Effector memory CD4-positive, alpha-beta T cell (primary cell): Measurements from ENCODE around the gene FAM174A.
A peak's percentile ranks its signal among the peaks of the same experiment; 100 is the strongest.

Experiments used
- DNase-seq, 3 donors: peaks; one replicate each; pipeline ENCODE4 v3.0.0-alpha.2; 2020
- H3K27ac ChIP-seq: 2 replicates; pipeline ENCODE4 v1.7.0; 2013; ENCODE audit warnings: mild to moderate bottlenecking, low read length, moderate library complexity; ENCODE audit not compliant: insufficient read depth, poor library complexity, severe bottlenecking
- H3K27me3 ChIP-seq: replicated peaks from 2 replicates; pipeline ENCODE4 v1.7.0; 2013; ENCODE audit warnings: mild to moderate bottlenecking, low read length; ENCODE audit not compliant: insufficient read depth, control insufficient read depth, poor library complexity, severe bottlenecking
- H3K36me3 ChIP-seq: 2 replicates; pipeline ENCODE4 v1.7.0; 2013; ENCODE audit warnings: mild to moderate bottlenecking, low read length, moderate library complexity; ENCODE audit not compliant: control insufficient read depth, insufficient read depth
- H3K4me1 ChIP-seq: 2 replicates; pipeline ENCODE4 v1.7.0; 2013; ENCODE audit warnings: low read length, mild to moderate bottlenecking; ENCODE audit not compliant: control insufficient read depth, insufficient read depth, poor library complexity, severe bottlenecking
- H3K4me3 ChIP-seq: 2 replicates; pipeline ENCODE4 v1.7.0; 2013; ENCODE audit warnings: low read length, low read depth, mild to moderate bottlenecking; ENCODE audit not compliant: insufficient read depth, poor library complexity, severe bottlenecking
- H3K9me3 ChIP-seq: 2 replicates; pipeline ENCODE4 v1.7.0; 2013; ENCODE audit warnings: mild to moderate bottlenecking, low read length, moderate library complexity; ENCODE audit not compliant: control insufficient read depth
- total RNA-seq, 3 donors: gene quantifications; one replicate each; lab custom pipeline; 2026; lab: John Stamatoyannopoulos, UW

FAM174A gene
- total RNA-seq: 3.8 to 6.4 (median 4.1) reads per million in 3 donors

GRCh38 chr5:100535060-100536005, at the start of gene FAM174A:
TSS of gene FAM174A (plus strand) at chr5:100535374. CDS start at chr5:100535531, 157 bp downstream.
- peak within 1 kb of the TSS; percentile 83 for H3K4me3 ChIP-seq
- DNase-seq: peak; percentile 87 to 94 (median 88)
- peak within 1 kb of the TSS; percentile 81 for H3K27ac ChIP-seq
- H3K27me3 ChIP-seq: no peaks in the 10 kb centered on the region
- peaks cover 7% of the 10 kb centered on the region for H3K4me1 ChIP-seq
- no peaks in the 10 kb centered on the region for H3K36me3 ChIP-seq
- peaks cover 9% of the 10 kb centered on the region for H3K9me3 ChIP-seq

GRCh38 chr5:100493996-100494395, 41.2 kb upstream of the FAM174A start:
- Histone ChIP-seq H3K4me1 (no peaks in the 10 kb centered on the region), H3K27ac (no peak overlapping the region), H3K27me3 (no peaks in the 10 kb centered on the region), H3K36me3 (no peaks in the 10 kb centered on the region), H3K9me3 (no peaks in the 10 kb centered on the region), H3K4me3 (no peak overlapping the region)
- no peak for DNase-seq

- H3K27ac ChIP-seq: no peak overlapping the region
- no peak overlapping the region for H3K4me3 ChIP-seq
- H3K27me3 ChIP-seq: no peaks in the 10 kb centered on the region
- no peaks in the 10 kb centered on the region for H3K4me1 ChIP-seq
- no peak for DNase-seq
- no peaks in the 10 kb centered on the region for H3K36me3 ChIP-seq
- no peaks in the 10 kb centered on the region for H3K9me3 ChIP-seq
Observed at GRCh38 chr5:100496296-100496695, 38.9 kb upstream of the FAM174A start.

GRCh38 chr5:100502684-100503083, 32.5 kb upstream of the FAM174A start:
- H3K36me3 ChIP-seq: no peaks in the 10 kb centered on the region
- DNase-seq: no peak
- no peak overlapping the region for H3K4me3 ChIP-seq
- H3K27me3 ChIP-seq: no peaks in the 10 kb centered on the region
- H3K27ac ChIP-seq: no peak overlapping the region
- no peaks in the 10 kb centered on the region for H3K9me3 ChIP-seq
- no peaks in the 10 kb centered on the region for H3K4me1 ChIP-seq

GRCh38 chr5:100505984-100506670, 29.0 kb upstream of the FAM174A start:
- Histone ChIP-seq H3K27me3 (no peaks in the 10 kb centered on the region), H3K4me3 (no peak overlapping the region), H3K9me3 (no peaks in the 10 kb centered on the region), H3K36me3 (no peaks in the 10 kb centered on the region), H3K27ac (no peak overlapping the region), H3K4me1 (no peaks in the 10 kb centered on the region)
- DNase-seq: no peak

- H3K27me3 ChIP-seq: no peaks in the 10 kb centered on the region
- no peak overlapping the region for H3K27ac ChIP-seq
- no peaks in the 10 kb centered on the region for H3K36me3 ChIP-seq
- H3K4me1 ChIP-seq: no peaks in the 10 kb centered on the region
- no peak overlapping the region for H3K4me3 ChIP-seq
- DNase-seq: no peak
- no peaks in the 10 kb centered on the region for H3K9me3 ChIP-seq
Observed at GRCh38 chr5:100516285-100516684, 18.9 kb upstream of the FAM174A start.

- H3K36me3 ChIP-seq: no peaks in the 10 kb centered on the region
- no peak overlapping the region for H3K27ac ChIP-seq
- no peak for DNase-seq
- no peaks in the 10 kb centered on the region for H3K27me3 ChIP-seq
- H3K4me3 ChIP-seq: no peak overlapping the region
- no peaks in the 10 kb centered on the region for H3K9me3 ChIP-seq
- no peaks in the 10 kb centered on the region for H3K4me1 ChIP-seq
Observed at GRCh38 chr5:100517301-100517974, 17.7 kb upstream of the FAM174A start.

- Histone ChIP-seq H3K36me3 (no peaks in the 10 kb centered on the region), H3K27ac (no peak overlapping the region), H3K4me3 (no peak overlapping the region), H3K9me3 (no peaks in the 10 kb centered on the region), H3K27me3 (no peaks in the 10 kb centered on the region), H3K4me1 (no peaks in the 10 kb centered on the region)
- no peak for DNase-seq
Observed at GRCh38 chr5:100518377-100518776, 16.8 kb upstream of the FAM174A start.

- Histone ChIP-seq H3K27me3 (no peaks in the 10 kb centered on the region), H3K27ac (no peak overlapping the region), H3K9me3 (no peaks in the 10 kb centered on the region), H3K4me1 (no peaks in the 10 kb centered on the region), H3K4me3 (no peak overlapping the region), H3K36me3 (no peaks in the 10 kb centered on the region)
- no peak for DNase-seq
Observed at GRCh38 chr5:100519075-100519474, 16.1 kb upstream of the FAM174A start.
